GM18868 (cell line): ENCODE results near the gene CACUL1.
"Not testable (repeated sequence)": the region's sequence is repeated elsewhere in the genome, so short reads cannot be mapped to it uniquely, and the experiment has no call there.

Experiments
- ATAC-seq: cut with Tn5 transposase; IDR thresholded peaks from one replicate; pipeline ENCODE4 v1.9.1; 2021; ENCODE audit warnings: mild to moderate bottlenecking, moderate library complexity; ENCODE audit not compliant: unreplicated experiment

Gene CACUL1

DNA sequence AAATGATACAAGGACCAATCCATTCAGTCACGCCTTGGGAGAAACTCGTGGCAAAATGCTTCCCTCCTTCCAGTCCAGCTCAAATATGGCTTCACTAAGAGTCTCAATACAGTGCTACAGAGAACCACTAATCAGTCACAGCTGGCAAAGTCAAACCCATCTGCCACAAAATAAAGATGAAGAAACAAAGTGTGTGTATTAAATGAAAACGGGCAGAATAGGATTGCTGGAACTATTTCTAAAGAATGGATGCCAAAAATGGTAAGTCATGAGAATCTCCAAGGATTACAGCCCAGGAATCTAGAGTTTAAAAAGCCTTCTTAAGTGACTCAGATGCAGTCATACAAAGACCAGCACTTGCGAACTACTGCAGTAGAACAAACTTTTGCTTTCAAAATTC lies 61.9 kb downstream of the CACUL1 start:
- ATAC-seq, result no peak

DNA sequence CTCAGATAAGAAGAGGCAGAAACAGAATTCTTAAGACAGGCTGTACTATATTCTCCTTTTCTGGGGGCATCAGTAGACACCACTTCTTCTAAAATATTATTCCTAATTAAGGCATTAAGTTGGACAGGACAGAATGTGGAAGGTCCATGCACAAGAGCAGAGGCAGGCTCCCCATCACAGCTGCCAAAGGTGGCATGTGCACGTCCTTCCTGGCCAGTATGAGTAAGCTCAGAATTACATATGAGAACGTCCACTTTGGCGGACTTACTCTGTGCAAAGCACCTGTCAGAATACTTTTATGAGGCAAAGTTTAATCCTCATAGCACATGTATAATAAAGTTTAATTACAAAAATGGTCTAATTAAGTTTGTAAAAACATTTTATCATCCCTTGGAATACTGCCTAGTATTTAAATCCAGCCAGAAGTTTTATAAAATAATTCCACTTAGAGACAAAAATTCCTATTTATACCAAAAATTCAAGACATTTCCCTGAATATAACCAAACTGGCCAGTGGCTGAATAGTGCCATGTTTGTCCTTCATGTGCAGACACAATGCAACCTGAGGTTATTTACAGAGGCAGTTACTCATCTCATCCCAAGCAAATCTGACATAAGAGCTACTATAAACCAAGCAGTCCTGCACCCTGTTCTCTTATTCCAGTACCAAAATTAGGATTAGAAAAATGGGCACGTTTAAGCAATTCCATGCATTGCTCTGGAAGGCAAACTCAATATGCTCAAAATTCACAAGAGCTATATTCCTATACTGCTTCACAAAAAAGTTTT lies 65.5 kb downstream of the CACUL1 start:
- no peak for ATAC-seq

DNA sequence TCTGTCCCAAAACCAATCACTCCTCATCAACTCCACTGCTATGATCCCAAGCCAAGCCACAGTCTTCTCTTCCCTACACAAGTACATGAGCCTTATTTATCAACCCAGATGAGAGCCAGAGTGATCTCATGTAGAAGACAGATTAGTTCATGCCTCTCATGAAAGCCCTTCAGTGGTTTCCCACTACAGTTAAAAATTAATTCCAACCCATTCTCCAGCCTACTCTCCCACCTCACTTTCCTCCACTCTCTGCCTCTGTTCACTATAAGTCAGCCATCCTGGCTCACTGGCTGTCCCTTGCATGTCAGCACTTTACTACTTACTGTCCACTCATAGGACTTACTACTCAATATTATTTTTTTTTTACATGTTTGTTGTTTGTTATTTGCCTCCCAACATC lies 67.3 kb downstream of the CACUL1 start:
- no peak for ATAC-seq

DNA sequence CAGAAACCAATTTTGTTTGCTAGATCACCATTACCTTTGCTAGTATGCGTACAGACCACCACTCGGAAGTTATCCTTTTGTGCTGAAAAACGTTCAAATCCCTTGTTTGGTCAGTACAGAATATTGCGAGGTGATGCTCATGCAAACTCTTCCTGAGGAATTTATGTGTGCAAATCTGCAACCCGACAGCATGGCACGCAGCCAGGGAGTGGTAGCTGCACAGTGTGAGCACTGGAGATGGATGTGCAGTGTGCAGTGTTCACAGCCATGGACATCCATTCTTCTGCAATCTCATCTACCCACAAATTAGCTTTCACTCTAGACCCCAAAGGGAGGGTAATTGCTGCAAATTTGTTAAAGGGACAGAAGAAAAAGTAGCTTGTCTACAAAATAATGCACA lies 72.2 kb downstream of the CACUL1 start:
- no peak for ATAC-seq

DNA sequence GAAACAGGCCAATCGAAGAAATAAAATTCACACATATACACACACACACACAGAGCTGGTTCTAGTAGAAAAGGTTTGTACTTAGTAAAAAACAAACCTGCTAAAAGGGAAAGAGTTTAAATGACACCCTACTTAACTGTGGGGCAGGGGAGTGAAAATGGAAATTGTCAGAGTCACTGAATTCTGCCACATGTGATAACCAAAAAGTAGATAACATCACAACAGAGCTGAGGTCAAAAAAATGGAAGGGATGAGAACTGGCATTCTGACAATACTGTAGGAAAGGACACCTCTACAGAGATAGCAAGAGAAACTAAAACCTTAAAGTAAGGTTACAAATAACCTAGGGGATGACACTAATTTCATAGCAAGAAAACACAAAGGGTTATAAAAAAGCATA lies 74.6 kb downstream of the CACUL1 start:
- no peak for ATAC-seq

DNA sequence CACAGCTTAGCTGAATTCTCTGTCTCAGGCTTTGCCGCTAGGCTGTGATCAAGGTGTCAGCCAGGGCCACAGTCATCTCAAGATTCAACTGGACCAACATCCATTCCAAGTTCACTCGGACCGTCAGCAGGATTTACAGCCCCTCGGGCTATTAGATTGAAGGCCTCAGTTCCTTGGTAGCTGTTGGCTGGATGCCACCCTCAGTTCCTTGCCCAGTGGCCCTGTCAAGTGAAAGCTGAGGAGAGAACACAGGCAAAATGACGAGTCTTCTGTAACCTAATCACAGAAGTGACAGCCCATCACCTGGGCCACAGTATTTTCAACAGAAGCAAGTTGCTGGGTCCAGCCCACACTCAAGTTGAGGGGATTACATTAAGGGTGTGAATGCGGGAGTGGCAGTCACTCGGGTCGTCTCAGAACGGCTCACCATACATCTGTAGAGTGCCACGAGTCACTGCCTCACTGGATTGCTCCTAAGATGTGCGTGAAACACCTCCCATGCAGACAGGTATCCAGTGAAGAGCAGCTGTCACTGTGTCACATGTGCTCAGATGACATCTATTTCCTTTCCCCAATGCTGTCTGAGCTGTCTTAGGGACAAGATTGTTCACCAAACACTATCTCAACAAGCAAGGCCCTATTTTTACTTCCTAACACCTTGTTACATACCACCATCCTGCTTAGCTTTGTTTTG lies 80.4 kb downstream of the CACUL1 start:
- no peak for ATAC-seq

DNA sequence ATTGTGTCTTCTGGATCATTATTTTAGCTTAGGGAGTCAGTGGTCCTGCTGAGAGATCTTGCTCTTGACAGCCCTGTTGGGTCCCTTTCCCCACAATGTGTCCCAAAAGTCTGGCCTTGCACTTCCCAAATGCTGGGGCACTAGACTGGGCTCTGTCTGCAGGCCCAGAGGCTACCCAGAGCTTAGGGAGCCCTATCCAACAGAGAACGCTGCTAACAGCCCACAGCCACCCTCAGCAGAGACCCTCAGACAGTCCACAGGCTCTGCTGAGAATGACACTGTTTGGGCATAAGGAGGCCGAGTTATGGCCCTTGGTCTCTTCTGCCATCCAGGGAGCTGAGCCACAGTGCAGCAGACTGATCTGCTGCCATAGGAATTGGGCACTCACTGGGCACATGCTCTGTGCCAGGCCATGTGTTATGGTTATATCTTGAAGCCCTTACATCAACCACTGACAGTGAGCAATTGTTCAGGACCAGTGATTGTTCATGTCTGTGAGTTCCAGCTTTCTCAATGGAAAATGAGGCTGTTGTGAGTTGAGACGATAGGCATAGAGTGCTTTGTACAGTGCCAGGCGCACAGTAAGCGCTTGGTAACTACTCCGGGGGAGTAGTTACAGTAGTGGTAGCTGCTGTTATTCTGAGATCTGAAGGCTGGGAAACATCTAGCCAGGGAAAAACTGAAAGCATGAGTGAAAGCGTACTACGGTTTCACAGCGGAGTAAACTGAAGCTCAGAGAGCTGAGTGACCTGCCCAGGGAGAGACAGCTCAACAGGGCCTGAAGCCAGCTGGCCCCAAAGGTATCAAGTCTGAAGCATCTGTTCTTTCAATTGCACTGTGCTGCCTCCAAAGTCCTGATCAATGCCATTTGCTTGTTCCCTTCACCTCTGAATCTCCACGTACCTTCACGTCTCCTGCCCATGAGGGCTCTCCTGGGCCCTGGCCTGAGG lies 81.7 kb downstream of the CACUL1 start:
- ATAC-seq, result no peak

DNA sequence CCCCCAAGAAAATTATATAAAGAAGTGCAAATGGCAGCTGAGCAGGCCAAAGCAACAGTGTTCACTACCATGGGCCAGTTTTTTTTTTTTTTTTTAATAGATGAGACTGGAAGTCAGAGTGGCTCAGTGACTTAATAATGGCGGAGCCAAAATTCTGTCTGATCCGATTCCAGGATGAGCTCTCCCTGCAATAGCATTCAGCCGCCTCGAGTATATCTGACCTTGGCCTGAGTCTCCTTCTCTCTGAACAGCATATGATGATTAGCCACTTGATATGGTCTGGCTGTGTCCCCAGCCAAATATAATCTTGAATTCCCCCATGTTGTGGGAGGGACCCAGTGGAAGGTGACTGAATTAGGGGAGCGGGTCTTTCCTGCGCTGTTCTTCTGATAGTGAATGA lies 82.6 kb downstream of the CACUL1 start:
- no peak for ATAC-seq

DNA sequence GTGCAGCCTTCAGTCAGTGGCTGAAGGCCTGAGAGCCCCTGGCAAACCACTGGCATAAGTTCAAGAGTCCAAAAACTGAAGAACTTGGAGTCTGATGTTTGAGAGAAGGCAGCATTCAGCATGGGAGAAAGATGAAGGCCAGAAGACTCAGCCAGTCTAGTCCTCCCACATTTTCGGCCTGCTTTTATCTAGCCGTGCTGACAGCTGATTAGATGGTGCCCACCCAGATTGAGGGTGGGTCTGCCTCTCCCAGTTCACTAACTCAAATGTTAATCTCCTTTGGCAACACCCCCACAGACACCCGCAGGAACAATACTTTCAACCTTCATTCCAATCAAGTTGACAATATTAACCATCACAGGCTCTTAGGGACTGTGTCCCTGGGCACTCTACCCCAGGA lies 83.5 kb downstream of the CACUL1 start:
- not testable (repeated sequence) for ATAC-seq

DNA sequence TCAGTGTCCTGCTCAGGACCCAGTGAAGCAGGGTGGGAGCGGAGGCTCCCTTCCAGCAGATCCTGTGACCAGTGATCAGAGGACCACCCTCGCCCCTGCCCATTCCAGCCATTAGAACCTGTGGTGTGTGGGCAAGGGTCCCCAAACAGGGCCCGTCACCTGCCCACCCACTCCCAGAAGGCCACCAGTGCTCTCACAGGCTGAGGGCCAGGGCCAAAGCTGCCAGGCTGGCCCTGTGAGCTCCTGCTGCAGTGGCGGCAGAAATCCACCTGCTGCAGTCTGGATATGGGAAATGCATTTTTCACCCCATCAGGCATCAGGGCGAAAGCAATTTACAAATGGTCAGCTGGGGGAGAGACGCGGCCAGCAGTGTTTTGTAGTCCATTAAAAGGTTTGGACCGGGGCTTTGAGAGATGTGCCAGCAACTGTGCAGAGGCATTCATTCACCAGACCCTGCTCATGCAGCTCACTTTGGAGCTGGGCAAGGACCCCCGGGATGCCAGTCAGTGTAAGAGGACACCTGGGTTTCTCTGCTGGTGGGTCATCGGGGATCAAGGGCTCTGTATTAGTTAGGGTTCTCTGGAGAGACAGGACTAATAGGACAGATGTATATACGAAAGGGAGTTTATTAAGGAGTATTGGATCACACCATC lies 84.2 kb downstream of the CACUL1 start:
- ATAC-seq, result no peak

DNA sequence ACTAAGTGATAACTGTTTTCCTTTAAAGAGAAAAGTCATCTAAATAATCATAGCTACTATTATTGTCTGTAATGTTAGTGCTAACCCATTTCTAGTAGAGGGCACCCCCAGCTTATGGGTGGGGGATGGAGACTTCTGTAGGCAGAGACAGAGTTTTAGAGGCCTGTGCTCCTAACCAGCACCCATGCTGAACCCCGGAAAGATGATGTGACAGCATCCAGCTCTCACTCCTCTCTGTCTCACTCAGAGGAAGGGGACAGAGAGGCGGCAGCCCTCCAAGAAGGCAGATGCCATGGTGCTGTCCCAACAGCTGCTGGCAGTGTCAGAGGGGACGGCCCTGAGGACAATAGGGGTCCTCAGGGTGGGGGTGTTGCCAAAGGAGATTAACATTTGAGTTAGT lies 84.9 kb downstream of the CACUL1 start:
- no peak for ATAC-seq

DNA sequence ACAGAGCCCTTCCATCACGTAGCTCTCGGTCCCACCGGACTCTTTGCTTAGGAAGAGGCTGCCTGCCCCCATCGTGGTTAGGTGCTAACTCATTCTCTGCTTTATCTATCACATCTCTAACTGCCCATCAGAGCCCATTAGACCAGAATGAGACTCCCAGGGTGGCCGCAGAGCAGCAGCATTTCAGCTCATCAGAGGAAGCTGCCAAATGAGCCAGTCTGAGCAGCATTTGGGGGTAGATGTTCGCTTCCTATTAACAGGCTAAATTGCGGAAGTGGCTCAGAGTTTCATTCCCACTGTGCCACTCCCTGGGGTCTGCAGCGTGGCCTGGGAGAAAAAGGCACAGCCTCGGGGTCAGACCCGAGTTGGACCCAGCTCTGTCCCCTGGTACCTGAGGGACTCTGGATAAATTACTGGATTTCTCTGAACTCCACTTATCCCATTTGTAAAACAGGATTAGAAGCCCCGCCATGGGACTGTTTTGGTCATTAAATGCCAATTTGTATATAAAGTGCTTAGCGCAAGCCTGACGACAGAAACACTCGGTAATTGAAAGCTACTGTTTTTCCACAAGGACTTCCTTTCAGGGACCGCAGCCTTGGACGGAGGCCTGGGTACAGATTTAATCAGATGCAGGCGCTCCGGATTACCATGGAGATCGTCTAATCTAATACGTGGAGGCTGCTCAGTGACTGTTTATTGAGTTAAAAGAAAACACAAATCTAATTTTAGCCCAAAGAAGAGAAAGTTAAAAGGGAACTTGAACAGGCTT lies 85.6 kb downstream of the CACUL1 start:
- peak; percentile 62 for ATAC-seq

DNA sequence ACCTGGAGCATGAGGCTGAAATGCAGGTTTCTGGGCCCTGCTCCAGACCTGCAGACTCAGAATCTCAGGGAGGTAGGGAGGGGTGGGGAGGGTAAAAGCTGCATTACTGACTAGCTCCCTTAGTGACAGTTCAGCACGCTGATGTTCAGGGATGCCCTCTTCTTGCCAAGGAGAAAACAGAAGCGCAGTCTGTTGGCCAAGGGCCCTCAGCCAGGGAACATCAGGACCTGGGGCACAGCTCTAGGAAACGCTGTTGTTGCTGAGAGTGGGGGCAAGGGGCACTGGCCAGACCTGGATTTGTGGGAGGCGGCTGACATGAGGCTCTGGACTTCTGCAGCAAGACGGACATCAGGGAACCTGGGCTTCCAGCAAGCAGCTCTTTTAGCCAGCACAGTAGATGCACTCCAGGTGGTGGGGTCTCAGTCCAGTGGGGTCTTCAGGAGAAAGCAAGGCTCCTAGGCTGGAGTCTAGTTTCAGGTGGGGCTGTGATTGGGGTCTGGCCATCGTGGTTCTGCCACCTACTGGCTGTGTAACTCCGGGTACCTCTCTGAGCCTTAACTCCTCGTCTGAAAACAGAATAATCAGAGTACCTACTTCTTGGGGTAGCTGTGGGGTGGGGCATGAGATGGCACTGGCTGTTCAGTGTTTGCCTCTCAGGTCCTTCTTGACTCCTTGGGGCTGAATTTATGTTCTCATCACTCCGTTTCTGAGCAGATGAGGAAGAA lies 86.4 kb downstream of the CACUL1 start:
- peak; percentile 12 for ATAC-seq

DNA sequence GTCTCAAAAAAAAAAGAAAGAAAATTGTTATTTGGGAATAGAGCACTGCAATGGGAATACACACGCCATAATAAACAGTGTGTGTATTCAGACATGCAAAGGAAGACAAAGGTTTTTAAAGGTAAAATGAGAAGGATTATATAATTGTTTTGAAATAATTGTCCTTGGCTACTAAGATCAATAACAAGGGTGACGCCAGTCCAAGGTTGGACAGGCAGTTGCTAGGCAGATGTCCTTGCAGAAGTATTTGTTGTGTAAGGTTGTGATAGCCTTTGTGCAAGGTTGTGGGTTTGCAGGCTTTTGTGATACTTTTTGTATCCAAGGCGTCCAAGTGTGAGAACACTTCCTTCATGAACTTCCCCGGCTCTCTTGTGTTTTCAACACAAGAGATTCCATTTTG lies 87.0 kb downstream of the CACUL1 start:
- ATAC-seq, result no peak

DNA sequence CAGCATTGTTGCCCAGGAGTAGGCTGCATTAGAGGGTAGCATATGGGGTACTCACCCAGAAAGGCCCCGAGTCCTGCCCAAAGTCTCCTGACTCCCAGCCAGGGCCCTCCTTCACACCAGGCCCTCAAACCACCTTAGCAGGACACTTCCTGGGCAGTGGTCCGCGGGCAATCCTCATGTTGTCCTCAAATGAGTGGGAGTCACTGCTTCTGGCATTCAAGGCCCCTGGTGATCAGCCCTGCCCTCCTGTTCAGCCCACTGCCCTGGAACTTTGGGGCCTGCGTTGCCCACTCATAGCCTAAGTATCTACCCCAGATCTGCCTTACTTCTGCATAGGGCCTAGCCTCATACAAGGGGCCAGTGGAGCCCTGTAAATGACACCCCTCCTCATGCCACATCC lies 88.4 kb downstream of the CACUL1 start:
- no peak for ATAC-seq

DNA sequence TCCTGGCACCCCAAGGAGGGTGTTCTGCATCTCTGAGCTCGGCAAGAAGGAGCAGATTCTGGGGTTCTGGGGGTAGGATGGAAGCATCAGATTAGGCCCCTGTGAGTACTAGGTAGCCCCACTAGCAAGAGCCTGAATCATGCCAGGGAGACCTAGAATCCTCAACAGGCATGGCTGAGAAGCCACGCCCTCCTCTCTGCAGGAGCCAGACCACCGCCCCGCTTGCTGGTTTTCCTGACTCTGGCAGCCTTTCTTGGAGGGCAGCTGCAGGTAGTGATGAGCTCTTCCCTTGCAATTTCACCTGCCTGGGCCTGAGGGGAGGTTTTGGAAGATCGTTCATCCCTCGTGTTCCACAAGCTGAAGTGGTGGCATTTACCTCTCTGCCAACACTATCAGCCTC lies 90.4 kb downstream of the CACUL1 start:
- ATAC-seq, result no peak

DNA sequence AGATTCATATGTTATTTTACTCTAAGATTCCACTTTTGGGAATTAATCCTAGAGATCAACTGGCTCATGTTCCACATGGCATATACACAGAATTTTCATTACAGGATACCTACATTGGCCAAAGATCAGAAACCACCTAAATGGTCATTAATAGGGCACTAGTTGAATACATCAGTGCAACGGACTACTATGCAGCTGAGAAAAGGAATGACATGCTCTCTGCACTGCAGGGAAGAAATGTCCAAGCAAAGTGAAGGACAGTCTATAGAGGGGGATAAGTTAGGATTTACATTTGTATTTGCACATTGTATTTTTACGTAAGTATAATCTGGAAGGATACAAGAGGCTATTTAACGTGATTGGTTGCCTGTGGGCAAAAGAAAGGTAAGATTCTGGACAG lies 91.6 kb downstream of the CACUL1 start:
- ATAC-seq, result no peak

DNA sequence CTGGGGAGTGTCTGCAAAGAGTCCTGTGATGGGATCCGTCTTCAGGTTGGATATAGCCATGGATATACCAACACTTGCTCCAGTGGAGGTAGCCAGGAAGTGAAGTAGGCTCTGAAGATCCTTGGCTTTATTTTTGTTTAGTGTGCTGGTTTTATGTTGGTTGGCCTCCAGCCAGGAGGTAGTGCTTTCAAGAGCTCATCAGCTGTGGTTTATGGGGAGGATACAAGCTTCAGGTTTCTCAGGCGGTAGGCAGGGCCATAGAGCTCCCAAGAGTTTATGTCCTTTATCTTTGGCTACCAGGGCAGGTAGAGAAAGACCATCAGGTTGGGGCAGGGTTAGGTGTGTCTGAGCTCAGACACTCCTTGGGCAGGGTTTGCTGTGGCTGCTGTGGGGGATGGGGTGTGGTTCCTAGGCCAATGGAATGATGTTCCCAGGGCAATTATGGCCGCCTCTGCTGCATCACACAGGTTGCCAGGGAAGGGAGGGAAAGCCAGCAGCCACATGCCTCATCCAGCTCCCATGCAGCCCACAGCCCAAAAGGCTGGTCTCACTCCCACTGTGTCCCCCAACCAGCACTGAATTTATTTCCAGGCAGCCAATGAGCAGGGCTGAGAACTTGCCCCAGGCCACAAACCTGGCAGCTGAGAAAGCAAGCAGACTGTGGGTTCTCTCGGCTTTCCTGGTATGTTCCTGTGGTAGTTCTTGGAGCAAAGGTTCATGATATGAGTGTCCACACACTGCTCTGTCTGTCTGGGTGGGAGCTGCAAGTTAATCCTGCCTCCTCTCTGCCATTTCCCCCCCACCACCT lies 92.3 kb downstream of the CACUL1 start:
- ATAC-seq, result no peak

DNA sequence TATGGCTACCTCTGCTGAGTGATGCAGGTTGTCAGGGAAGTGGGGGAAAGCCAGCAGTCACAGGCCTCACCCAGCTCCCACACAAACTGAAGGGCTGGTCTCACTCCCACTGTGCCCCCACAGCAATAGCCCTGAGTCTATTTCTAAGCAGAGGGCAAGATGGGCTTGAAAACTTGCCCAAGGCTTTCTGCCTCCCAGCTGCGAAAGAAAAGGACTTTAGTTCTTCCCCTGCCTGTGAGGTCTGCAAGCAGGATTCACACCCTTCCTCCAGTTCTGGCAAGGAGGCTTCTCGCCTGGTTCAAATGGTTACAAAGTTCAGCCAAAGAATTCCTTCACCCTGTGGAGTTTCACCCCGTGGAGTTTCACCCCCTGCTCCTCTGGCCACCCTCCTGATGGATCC lies 96.0 kb downstream of the CACUL1 start:
- no peak for ATAC-seq
